Neural cell (in vitro differentiated cells): ENCODE data around the gene FUBP1. TPM values are rescaled to one million over a fixed set of nuclear protein-coding genes. Genes with fewer than 3 reads are reported as not detected.

Experiments used
- H2AFZ ChIP-seq: fragments of 200-600, 300-800 bp; sonication (generic), shearing (Covaris generic); 2 replicates; pipeline ENCODE4 v1.6.0; 2014; ENCODE audit warnings: low read depth, mild to moderate bottlenecking, antibody characterized with exemption, low read length, moderate library complexity
- H3F3A ChIP-seq: fragments of 200-600 bp; shearing (Covaris generic); 2 replicates; pipeline ENCODE4 v1.6.1; 2016; ENCODE audit warnings: mild to moderate bottlenecking, moderate library complexity, mixed read lengths, antibody characterized with exemption, low read length; ENCODE audit not compliant: insufficient read depth, poor library complexity, severe bottlenecking
- H3K27ac ChIP-seq: fragments of 200-600, 300-800 bp; sonication (generic), shearing (Covaris generic); 2 replicates; pipeline ENCODE4 v1.5.1; 2014; ENCODE audit warnings: mild to moderate bottlenecking, low read length, moderate library complexity
- H3K27me3 ChIP-seq: fragments of 300-800, 200-600 bp; sonication (generic), shearing (Covaris generic); 2 replicates; pipeline ENCODE4 v1.6.0; 2014; ENCODE audit warnings: mild to moderate bottlenecking, low read depth, low read length, moderate library complexity; ENCODE audit not compliant: insufficient read depth
- H3K36me3 ChIP-seq: fragments of 300-800, 200-600 bp; sonication (generic), shearing (Covaris generic); 2 replicates; pipeline ENCODE4 v1.5.1; 2014; ENCODE audit warnings: mild to moderate bottlenecking, antibody characterized with exemption, low read length, moderate library complexity; ENCODE audit not compliant: insufficient read depth
- H3K4me2 ChIP-seq: fragments of 300-800, 200-600 bp; sonication (generic), shearing (Covaris generic); 2 replicates; pipeline ENCODE4 v1.6.0; 2014; ENCODE audit warnings: mild to moderate bottlenecking, low read length
- H3K4me3 ChIP-seq: fragments of 300-800, 200-600 bp; sonication (generic), shearing (Covaris generic); 2 replicates; pipeline ENCODE4 v1.5.1; 2014; ENCODE audit warnings: mild to moderate bottlenecking, low read length, moderate library complexity
- H3K79me2 ChIP-seq: fragments of 200-600 bp; shearing (Covaris generic); replicated peaks from 2 replicates; pipeline ENCODE4 v1.6.0; 2014; ENCODE audit warnings: mild to moderate bottlenecking, low read length, moderate library complexity; ENCODE audit not compliant: insufficient read depth
- H3K9ac ChIP-seq: fragments of 300-800, 200-600 bp; sonication (generic), shearing (Covaris generic); 2 replicates; pipeline ENCODE4 v1.6.1; 2016; ENCODE audit warnings: mild to moderate bottlenecking, low read length, mixed read lengths
- H3K9me2 ChIP-seq: fragments of 200-600 bp; shearing (Covaris generic); 2 replicates; pipeline ENCODE4 v1.6.1; 2016; ENCODE audit warnings: mild to moderate bottlenecking, low read length, mixed read lengths; ENCODE audit not compliant: insufficient read depth
- H3K9me3 ChIP-seq: fragments of 200-600, 300-800 bp; sonication (generic), shearing (Covaris generic); 2 replicates; pipeline ENCODE4 v1.6.1; 2016; ENCODE audit warnings: mild to moderate bottlenecking, mixed run types, low read length, moderate library complexity, mixed read lengths
- H4K20me1 ChIP-seq: fragments of 200-600 bp; shearing (Covaris generic); 2 replicates; pipeline ENCODE4 v1.6.1; 2016; ENCODE audit warnings: mild to moderate bottlenecking, mixed run types; ENCODE audit not compliant: insufficient read depth
- EP300 ChIP-seq: fragments of 450-650 bp; conservative IDR thresholded peaks from 2 replicates; pipeline ENCODE4 v1.6.1; 2014; ENCODE audit warnings: antibody characterized with exemption, mild to moderate bottlenecking, moderate library complexity; ENCODE audit not compliant: poor library complexity, severe bottlenecking
- EZH2 ChIP-seq: fragments of 200-600, 300-800 bp; shearing (Covaris generic), sonication (generic); IDR thresholded peaks from 2 replicates; pipeline ENCODE4 v1.6.1; 2014; ENCODE audit warnings: antibody characterized with exemption, low read length, borderline replicate concordance, mild to moderate bottlenecking; ENCODE audit not compliant: insufficient read depth, poor library complexity, severe bottlenecking
- MXI1 ChIP-seq: fragments of 450-650 bp; conservative IDR thresholded peaks from 2 replicates; pipeline ENCODE4 v1.6.1; 2014; ENCODE audit warnings: antibody characterized with exemption, mild to moderate bottlenecking; ENCODE audit not compliant: poor library complexity, severe bottlenecking
- POLR2AphosphoS5 ChIP-seq: IDR thresholded peaks from 2 replicates; pipeline ENCODE4 v1.6.1; 2012
- RAD21 ChIP-seq: fragments of 450-650 bp; conservative IDR thresholded peaks from 2 replicates; pipeline ENCODE4 v1.6.1; 2014; ENCODE audit warnings: antibody characterized with exemption, mild to moderate bottlenecking, moderate library complexity
- REST ChIP-seq: IDR thresholded peaks from 2 replicates; pipeline ENCODE4 v1.6.1; 2012; ENCODE audit warnings: borderline replicate concordance
- SMC3 ChIP-seq: fragments of 450-650 bp; conservative IDR thresholded peaks from 2 replicates; pipeline ENCODE4 v1.6.1; 2014; ENCODE audit warnings: antibody characterized with exemption, mild to moderate bottlenecking, moderate library complexity; ENCODE audit not compliant: poor library complexity
- TAF1 ChIP-seq: IDR thresholded peaks from 2 replicates; pipeline ENCODE4 v1.6.1; 2012; ENCODE audit warnings: low read depth
- polyA plus RNA-seq: library from polyadenylated mRNA; depleted of rRNA; stranded (reverse); fragments of >200 nt; gene quantifications from 2 replicates; pipeline ENCODE4 v1.2.3, GENCODE V29; 2014
- TF ChIP-seq, protein P1 (sequence below): fragments of 450-650 bp; IDR thresholded peaks from 2 replicates; pipeline ENCODE4 v1.5.1; 2014; ENCODE audit warnings: antibody characterized with exemption, mild to moderate bottlenecking, moderate library complexity; ENCODE audit not compliant: poor library complexity, severe bottlenecking

FUBP1 gene
- polyA plus RNA-seq, 1 donor from 2014 or later = 630 TPM

DNA sequence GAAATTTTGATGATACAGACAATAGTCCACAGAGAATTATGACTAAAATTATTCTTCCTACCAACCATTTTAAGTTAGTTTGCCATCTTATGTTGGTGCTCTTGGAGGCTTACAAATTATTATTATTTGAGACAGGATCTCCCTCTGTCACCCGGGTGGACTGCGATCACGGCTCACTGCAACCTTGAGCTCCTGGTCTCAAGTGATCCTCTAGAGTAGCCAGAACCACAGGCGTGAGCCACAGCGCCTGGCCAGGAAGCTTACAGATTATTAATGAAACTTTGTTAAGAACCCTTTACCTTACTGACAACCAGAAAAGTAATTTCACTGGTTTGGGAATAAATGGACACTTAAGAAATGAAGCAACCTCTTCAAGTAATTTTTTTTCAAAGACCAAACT, 17.9 kb upstream of the FUBP1 start:
- Histone ChIP-seq H3K27ac (no peak overlapping the region), H3F3A (no peaks in the 10 kb centered on the region), H3K36me3 (no peaks in the 10 kb centered on the region), H4K20me1 (no peaks in the 10 kb centered on the region), H3K79me2 (peaks cover 9% of the 10 kb centered on the region), H3K27me3 (no peaks in the 10 kb centered on the region), H3K9ac (no peak overlapping the region), H3K9me2 (no peaks in the 10 kb centered on the region), H2AFZ (no peak overlapping the region), H3K4me3 (no peak overlapping the region), H3K9me3 (no peaks in the 10 kb centered on the region), H3K4me2 (no peak overlapping the region)
- no peak for TF ChIP-seq EZH2
- TF ChIP-seq, protein P1, sequence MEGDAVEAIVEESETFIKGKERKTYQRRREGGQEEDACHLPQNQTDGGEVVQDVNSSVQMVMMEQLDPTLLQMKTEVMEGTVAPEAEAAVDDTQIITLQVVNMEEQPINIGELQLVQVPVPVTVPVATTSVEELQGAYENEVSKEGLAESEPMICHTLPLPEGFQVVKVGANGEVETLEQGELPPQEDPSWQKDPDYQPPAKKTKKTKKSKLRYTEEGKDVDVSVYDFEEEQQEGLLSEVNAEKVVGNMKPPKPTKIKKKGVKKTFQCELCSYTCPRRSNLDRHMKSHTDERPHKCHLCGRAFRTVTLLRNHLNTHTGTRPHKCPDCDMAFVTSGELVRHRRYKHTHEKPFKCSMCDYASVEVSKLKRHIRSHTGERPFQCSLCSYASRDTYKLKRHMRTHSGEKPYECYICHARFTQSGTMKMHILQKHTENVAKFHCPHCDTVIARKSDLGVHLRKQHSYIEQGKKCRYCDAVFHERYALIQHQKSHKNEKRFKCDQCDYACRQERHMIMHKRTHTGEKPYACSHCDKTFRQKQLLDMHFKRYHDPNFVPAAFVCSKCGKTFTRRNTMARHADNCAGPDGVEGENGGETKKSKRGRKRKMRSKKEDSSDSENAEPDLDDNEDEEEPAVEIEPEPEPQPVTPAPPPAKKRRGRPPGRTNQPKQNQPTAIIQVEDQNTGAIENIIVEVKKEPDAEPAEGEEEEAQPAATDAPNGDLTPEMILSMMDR = no peak
- no peak for TF ChIP-seq RAD21

DNA sequence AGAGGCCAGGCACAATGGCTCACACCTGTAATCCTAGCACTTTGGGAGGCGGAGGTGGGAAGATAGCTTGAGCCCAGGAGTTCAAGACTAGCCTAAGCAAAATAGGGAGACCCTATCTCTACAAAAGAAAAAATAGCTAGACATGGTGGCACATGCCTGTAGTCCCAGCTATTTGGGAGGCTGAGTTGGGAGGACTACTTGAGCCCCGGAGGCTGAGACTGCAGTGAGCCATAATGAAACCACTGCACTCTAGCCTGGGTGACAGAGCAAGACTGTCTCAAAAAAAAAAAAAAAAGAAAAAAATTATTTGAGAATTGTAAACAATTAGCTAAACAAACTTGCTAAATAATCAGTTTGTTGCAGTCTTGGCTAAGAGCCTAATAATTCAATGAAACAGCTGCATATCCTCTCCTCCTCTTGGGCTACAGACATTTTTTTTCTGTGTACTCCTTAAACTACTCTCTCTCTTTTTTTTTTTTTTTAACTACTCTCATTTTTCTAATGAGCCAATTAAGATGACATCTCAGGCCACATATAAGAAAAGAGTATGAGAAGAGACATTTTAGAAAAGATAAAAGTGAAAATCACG, 15.3 kb upstream of the FUBP1 start:
- Histone ChIP-seq H3K27me3 (no peaks in the 10 kb centered on the region), H3K9ac (no peak overlapping the region), H3K4me3 (no peak overlapping the region), H4K20me1 (no peaks in the 10 kb centered on the region), H3K79me2 (peaks cover 26% of the 10 kb centered on the region), H2AFZ (no peak overlapping the region), H3F3A (no peaks in the 10 kb centered on the region), H3K27ac (no peak overlapping the region), H3K9me3 (no peaks in the 10 kb centered on the region), H3K9me2 (no peaks in the 10 kb centered on the region), H3K4me2 (no peak overlapping the region), H3K36me3 (no peaks in the 10 kb centered on the region)
- TF ChIP-seq RAD21 (no peak), EZH2 (no peak), SMC3 (no peak), MXI1 (no peak), EP300 (no peak), TAF1 (no peak), REST (no peak), POLR2AphosphoS5 (no peak)
- TF ChIP-seq, protein P1 = no peak
